ENCODE results near the gene RBSN.

RBSN gene

DNA sequence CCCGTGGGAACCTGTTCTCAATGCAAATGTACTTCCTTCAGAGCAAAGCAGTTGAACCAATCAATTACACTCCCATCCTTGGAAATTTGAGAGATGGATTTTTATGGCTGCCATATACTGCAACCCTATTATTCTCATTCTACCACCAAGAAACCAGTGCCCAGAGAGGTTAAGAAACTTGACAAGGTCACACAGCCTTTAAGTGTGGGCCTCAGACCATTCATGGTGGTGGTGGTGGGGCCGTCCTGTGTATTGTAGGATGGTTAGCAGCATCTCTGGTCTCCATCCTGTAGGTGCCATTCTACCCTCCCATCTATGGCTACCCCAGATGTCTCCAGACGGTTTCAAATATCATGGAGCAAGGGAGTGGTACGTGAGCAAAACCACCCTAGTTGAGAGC lies 23.4 kb upstream of the RBSN start:
- H3K4me3 ChIP-seq (ENCODE audit: insufficient read depth, low read length, poor library complexity, severe bottlenecking) = no peak overlapping the region
- TF ChIP-seq, protein P1, sequence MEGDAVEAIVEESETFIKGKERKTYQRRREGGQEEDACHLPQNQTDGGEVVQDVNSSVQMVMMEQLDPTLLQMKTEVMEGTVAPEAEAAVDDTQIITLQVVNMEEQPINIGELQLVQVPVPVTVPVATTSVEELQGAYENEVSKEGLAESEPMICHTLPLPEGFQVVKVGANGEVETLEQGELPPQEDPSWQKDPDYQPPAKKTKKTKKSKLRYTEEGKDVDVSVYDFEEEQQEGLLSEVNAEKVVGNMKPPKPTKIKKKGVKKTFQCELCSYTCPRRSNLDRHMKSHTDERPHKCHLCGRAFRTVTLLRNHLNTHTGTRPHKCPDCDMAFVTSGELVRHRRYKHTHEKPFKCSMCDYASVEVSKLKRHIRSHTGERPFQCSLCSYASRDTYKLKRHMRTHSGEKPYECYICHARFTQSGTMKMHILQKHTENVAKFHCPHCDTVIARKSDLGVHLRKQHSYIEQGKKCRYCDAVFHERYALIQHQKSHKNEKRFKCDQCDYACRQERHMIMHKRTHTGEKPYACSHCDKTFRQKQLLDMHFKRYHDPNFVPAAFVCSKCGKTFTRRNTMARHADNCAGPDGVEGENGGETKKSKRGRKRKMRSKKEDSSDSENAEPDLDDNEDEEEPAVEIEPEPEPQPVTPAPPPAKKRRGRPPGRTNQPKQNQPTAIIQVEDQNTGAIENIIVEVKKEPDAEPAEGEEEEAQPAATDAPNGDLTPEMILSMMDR (IDR thresholded peaks at IDR 0.05; ENCODE audit: insufficient read depth, low read length, poor library complexity, severe bottlenecking) = no peak
- TF ChIP-seq EZH2phosphoT487 (conservative IDR thresholded peaks at IDR 0.05; ENCODE audit: low read length) = no peak
- H4K20me1 ChIP-seq (ENCODE audit: low read depth, low read length) = no peaks in the 10 kb centered on the region

GRCh38 chr3:15121936-15122335 lies 23.0 kb upstream of the RBSN start:
- no peaks in the 10 kb centered on the region for H3K9me3 ChIP-seq (ENCODE audit: insufficient read depth, low read length)
- no peak for TF ChIP-seq EZH2phosphoT487 (conservative IDR thresholded peaks at IDR 0.05; ENCODE audit: low read length)
- TF ChIP-seq, protein P1 (IDR thresholded peaks at IDR 0.05; ENCODE audit: insufficient read depth, low read length, poor library complexity, severe bottlenecking) = no peak
- no peak overlapping the region for H3K9ac ChIP-seq (ENCODE audit: low read length)
- H3K27me3 ChIP-seq (ENCODE audit: low read length) = no peaks in the 10 kb centered on the region
- no peaks in the 10 kb centered on the region for H3K36me3 ChIP-seq (ENCODE audit: low read length)
- no peaks in the 10 kb centered on the region for H3K9me2 ChIP-seq (replicated peaks; ENCODE audit: insufficient read depth, low read length)
- H3F3A ChIP-seq (ENCODE audit: insufficient read depth) = no peaks in the 10 kb centered on the region
- no peak overlapping the region for H2AFZ ChIP-seq (ENCODE audit: low read depth, low read length, severe bottlenecking)
- no peaks in the 10 kb centered on the region for H3K79me2 ChIP-seq (ENCODE audit: insufficient read depth, low read length)
- no peak overlapping the region for H3K4me2 ChIP-seq (ENCODE audit: low read depth, low read length, poor library complexity, severe bottlenecking)
- no peak overlapping the region for H3K27ac ChIP-seq (ENCODE audit: low read depth, low read length)
- no peak overlapping the region for H3K4me3 ChIP-seq (ENCODE audit: insufficient read depth, low read length, poor library complexity, severe bottlenecking)
- no peaks in the 10 kb centered on the region for H4K20me1 ChIP-seq (ENCODE audit: low read depth, low read length)

More for the DNA sequence above, 23.4 kb upstream of the RBSN start:
- Histone ChIP-seq H2AFZ (ENCODE audit: low read depth, low read length, severe bottlenecking) (no peak overlapping the region), H3F3A (ENCODE audit: insufficient read depth) (no peaks in the 10 kb centered on the region), H3K9me2 (replicated peaks; ENCODE audit: insufficient read depth, low read length) (no peaks in the 10 kb centered on the region), H3K36me3 (ENCODE audit: low read length) (no peaks in the 10 kb centered on the region), H3K27me3 (ENCODE audit: low read length) (no peaks in the 10 kb centered on the region), H3K27ac (ENCODE audit: low read depth, low read length) (no peak overlapping the region), H3K9ac (ENCODE audit: low read length) (no peak overlapping the region), H3K79me2 (ENCODE audit: insufficient read depth, low read length) (no peaks in the 10 kb centered on the region), H3K9me3 (ENCODE audit: insufficient read depth, low read length) (no peaks in the 10 kb centered on the region), H3K4me2 (ENCODE audit: low read depth, low read length, poor library complexity, severe bottlenecking) (no peak overlapping the region)

DNA sequence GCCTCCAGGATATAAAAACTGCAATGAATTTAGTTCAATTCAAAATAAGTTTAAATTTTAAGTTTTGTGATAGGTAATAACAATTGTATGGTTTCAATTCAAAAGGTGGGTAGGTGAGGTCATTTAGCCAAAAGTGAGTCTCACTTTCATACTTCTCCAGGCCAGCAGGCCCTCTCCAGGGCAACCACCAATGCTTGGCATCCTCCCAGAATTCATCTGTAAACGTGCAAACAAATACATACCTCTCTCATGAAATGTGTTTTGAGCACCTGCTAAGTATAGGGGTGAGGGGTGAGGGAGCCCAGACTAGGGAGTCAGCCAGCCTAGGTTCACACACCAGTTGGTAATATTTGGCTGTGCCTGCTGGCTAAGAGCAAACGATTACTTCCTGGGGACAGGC lies 22.0 kb upstream of the RBSN start:
- Histone ChIP-seq H2AFZ (ENCODE audit: low read depth, low read length, severe bottlenecking) (no peak overlapping the region), H3K4me2 (ENCODE audit: low read depth, low read length, poor library complexity, severe bottlenecking) (no peak overlapping the region)
- TF ChIP-seq, protein P1 (IDR thresholded peaks at IDR 0.05; ENCODE audit: insufficient read depth, low read length, poor library complexity, severe bottlenecking) = no peak
- no peak for TF ChIP-seq EZH2phosphoT487 (conservative IDR thresholded peaks at IDR 0.05; ENCODE audit: low read length)

More for the DNA sequence above, 22.0 kb upstream of the RBSN start:
- Histone ChIP-seq H3K4me3 (ENCODE audit: insufficient read depth, low read length, poor library complexity, severe bottlenecking) (no peak overlapping the region), H3K36me3 (ENCODE audit: low read length) (no peaks in the 10 kb centered on the region), H3K27ac (ENCODE audit: low read depth, low read length) (no peak overlapping the region), H4K20me1 (ENCODE audit: low read depth, low read length) (no peaks in the 10 kb centered on the region), H3K9me2 (replicated peaks; ENCODE audit: insufficient read depth, low read length) (no peaks in the 10 kb centered on the region), H3K9me3 (ENCODE audit: insufficient read depth, low read length) (no peaks in the 10 kb centered on the region), H3K27me3 (ENCODE audit: low read length) (no peaks in the 10 kb centered on the region), H3K9ac (ENCODE audit: low read length) (no peak overlapping the region), H3F3A (ENCODE audit: insufficient read depth) (no peaks in the 10 kb centered on the region), H3K79me2 (ENCODE audit: insufficient read depth, low read length) (no peaks in the 10 kb centered on the region)

Data from SU-DHL-6 (cell line).